Ovary (tissue), 9 donors: ENCODE results near the gene SEC24D. TPM values are rescaled to one million over a fixed set of nuclear protein-coding genes. Genes with fewer than 3 reads are reported as not detected.
"Not testable (repeated sequence)": the region's sequence is repeated elsewhere in the genome, so short reads cannot be mapped to it uniquely, and the experiment has no call there.

Experiments
- DNase-seq, 5 donors: peaks; one replicate each; pipeline ENCODE4 v3.0.0-alpha.2; 2019 to 2020
- H3K27ac ChIP-seq, 2 donors: fragments of 200-600 bp; one replicate each; pipeline versions ENCODE4 v1.5.1 to v1.8.0; 2019 to 2022
- H3K27me3 ChIP-seq: fragments of 200-600 bp; one replicate; pipeline ENCODE4 v1.8.0; 2022
- H3K36me3 ChIP-seq: fragments of 200-600 bp; sonication (generic); one replicate; pipeline ENCODE4 v1.5.1; 2019
- H3K4me1 ChIP-seq: one replicate; pipeline ENCODE4 v1.8.1; 2013; ENCODE audit warnings: mild to moderate bottlenecking, moderate library complexity; ENCODE audit not compliant: insufficient read depth
- H3K4me3 ChIP-seq: fragments of 200-600 bp; sonication (generic); one replicate; pipeline ENCODE4 v1.5.1; 2017
- H3K9me3 ChIP-seq, 2 donors: fragments of 200-600 bp in 1 of 2; sonication (generic) in 1 of 2; one replicate each; pipeline versions ENCODE4 v1.5.1 to v1.8.1; 2013 to 2019; ENCODE audit warnings: mild to moderate bottlenecking in 1 of 2, moderate library complexity in 1 of 2
- EP300 ChIP-seq: sonication (generic); formaldehyde crosslinking; IDR thresholded peaks from one replicate; pipeline ENCODE4 v1.6.1; 2017; ENCODE audit warnings: antibody characterized with exemption
- POLR2A ChIP-seq: fragments of 450-650 bp; IDR thresholded peaks from one replicate; pipeline ENCODE4 v1.6.1; 2017; ENCODE audit warnings: antibody characterized with exemption, mild to moderate bottlenecking, moderate library complexity
- WGBS, 3 donors: extraction: QIAGEN DNeasy Blood & Tissue Kit in 1 of 3; methylation state at CpG; one replicate each; pipeline versions ENCODE4 v1.1.5 to v1.1.7; 2013 to 2017; 5-methylcytosine and 5-hydroxymethylcytosine counted together
- intact Hi-C, 4 donors: fragments of 100-400 bp; cut with DNase I; formaldehyde crosslinking; loops; one replicate each; pipeline versions ENCODE4 v1.11.0 to v1.15.1; 2022 to 2023
- polyA plus RNA-seq, 2 donors: library from polyadenylated mRNA; stranded (reverse); fragments of 200-250 nt in 1 of 2; fragments of 350-450 nt in 1 of 2; fragmentation: Illumina TruSeq in 1 of 2; extraction: RNeasy Lipid Tissue Mini Kit (QIAGEN cat#74804) in 1 of 2; gene quantifications; one replicate each; pipeline ENCODE4 v1.2.3, GENCODE V29; 2013 to 2014
- total RNA-seq, 7 donors: library from RNA; depleted of rRNA in 2 of 7; stranded (reverse); fragments of >200 nt in 2 of 7; fragmentation: NEBNext Ultra II Directional in 3 of 7; extraction: Animal tissue kit (Norgen Biotek cat#: 25700) in 3 of 7; gene quantifications; one replicate each; pipeline versions ENCODE4 v1.1.0 to v1.2.4, GENCODE V29; 2016 to 2023
- TF ChIP-seq, protein P1 (sequence below), 3 donors: fragments of 450-650 bp in 2 of 3; fragments of 200-600 bp in 1 of 3; IDR thresholded peaks; one replicate each; pipeline versions ENCODE4 v1.5.1 to v1.8.0; 2016 to 2022; ENCODE audit warnings: antibody characterized with exemption in 3 of 3, mild to moderate bottlenecking in 1 of 3
- donor health status: DM: no; HTN: no; CAD: no; lungs with moderate emphysema.
- donor health status: DM: no; HTN: no; CAD: no.
- donor health status: Bipolar disorder and iron deficiency.
- donor health status: DM: yes; HTN: yes; CAD: no.
- donor health status: DM: no; HTN: no; CAD: no.
- donor health status: DM: yes; HTN: yes; CAD: no.

Gene SEC24D
- total and polyA plus RNA-seq, 9 donors: 15.4 to 53.0 (median 39.0) TPM

DNA sequence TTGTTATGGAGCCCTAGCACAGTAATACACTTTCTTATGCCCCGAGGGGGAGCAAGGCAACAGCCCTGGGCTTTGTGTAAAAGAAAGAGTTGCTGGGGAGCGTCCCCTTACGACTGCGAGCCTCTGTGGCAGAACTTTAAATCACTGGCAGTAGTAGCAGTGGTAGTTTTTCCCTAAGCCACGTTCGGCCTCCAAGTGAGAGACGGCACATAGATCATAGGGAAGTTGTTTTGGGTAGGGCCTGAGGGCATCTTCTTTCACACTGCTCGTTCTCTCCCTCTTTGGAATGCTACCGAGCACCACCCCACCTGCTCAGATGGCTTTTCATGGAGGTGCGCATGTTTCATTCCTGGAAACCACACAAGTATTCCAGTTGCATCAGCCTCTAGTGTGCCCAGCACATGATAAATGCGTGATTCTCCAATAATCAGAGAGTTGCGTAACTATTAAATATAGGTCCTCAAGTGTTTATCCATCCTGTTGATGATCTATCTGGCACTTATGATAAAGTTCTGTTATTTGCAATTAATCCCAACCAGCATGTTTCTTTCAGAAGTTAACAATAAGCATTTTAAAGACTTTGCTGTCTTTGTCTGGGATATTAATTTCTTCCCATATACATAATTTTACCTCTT lies 45.7 kb upstream of the SEC24D start:
- WGBS, 3 donors: 90% methylated on average over 12 of the region's 12 CpGs
- intact Hi-C loops: loop anchor here (10.0 kb wide), 3 partner anchors 47 to 137 kb away; partner anchors contain the start of gene SEC24D (in 1 of the 4)
- H3K4me1 ChIP-seq: no peaks in the 10 kb centered on the region
- H3K27me3 ChIP-seq: no peaks in the 10 kb centered on the region
- TF ChIP-seq, protein P1, sequence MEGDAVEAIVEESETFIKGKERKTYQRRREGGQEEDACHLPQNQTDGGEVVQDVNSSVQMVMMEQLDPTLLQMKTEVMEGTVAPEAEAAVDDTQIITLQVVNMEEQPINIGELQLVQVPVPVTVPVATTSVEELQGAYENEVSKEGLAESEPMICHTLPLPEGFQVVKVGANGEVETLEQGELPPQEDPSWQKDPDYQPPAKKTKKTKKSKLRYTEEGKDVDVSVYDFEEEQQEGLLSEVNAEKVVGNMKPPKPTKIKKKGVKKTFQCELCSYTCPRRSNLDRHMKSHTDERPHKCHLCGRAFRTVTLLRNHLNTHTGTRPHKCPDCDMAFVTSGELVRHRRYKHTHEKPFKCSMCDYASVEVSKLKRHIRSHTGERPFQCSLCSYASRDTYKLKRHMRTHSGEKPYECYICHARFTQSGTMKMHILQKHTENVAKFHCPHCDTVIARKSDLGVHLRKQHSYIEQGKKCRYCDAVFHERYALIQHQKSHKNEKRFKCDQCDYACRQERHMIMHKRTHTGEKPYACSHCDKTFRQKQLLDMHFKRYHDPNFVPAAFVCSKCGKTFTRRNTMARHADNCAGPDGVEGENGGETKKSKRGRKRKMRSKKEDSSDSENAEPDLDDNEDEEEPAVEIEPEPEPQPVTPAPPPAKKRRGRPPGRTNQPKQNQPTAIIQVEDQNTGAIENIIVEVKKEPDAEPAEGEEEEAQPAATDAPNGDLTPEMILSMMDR (IDR thresholded peaks at IDR 0.05): no peak
- TF ChIP-seq POLR2A (no peak), EP300 (no peak)
- no peak overlapping the region for H3K27ac ChIP-seq
- H3K9me3 ChIP-seq: no peaks in the 10 kb centered on the region
- no peaks in the 10 kb centered on the region for H3K36me3 ChIP-seq
- H3K4me3 ChIP-seq: no peak overlapping the region
- no peak for DNase-seq

DNA sequence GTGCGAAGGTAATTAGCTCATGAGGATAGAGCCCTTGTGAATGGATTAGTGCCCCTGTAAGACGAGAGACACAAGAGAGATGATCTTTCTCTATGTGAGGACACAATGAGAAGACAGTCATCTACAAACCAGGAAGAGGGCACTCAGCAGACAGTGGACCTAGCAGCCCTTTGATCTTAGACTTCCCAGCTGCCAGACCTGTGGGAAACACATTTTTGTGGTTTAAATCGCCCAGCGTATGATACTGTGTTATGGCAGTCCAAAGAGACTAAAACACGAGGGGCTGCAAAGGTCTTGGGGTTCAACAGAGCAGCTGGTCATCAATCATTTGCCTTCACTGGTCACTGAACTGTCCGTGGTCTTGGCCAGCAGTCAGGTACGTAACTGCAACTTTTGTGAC lies 43.5 kb upstream of the SEC24D start:
- Histone ChIP-seq H3K27ac (no peak overlapping the region), H3K4me1 (no peaks in the 10 kb centered on the region), H3K36me3 (no peaks in the 10 kb centered on the region), H3K4me3 (no peak overlapping the region), H3K9me3 (no peaks in the 10 kb centered on the region), H3K27me3 (no peaks in the 10 kb centered on the region)
- intact Hi-C loops: no loop called here
- TF ChIP-seq, protein P1 (IDR thresholded peaks at IDR 0.05): no peak
- TF ChIP-seq POLR2A (no peak), EP300 (no peak)
- WGBS, 3 donors: 83 to 88% (median 86%) methylated on average over 7 of the region's 7 CpGs
- DNase-seq: no peak

DNA sequence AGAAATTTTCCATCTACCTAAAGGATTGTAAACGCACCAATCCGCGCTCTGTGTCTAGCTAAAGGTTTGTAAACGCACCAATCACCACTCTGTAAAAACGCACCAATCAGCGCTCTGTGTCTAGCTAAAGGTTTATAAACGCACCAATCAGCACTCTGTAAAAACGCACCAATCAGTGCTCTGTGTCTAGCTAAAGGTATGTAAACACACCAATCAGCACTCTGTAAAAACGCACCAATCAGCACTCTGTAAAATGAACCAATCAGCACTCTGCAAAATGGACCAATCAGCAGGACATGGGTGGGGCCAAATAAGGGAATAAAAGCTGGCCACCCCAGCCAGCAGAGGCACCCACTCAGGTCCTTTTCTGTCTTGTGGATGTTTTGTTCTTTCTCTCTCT lies 42.6 kb upstream of the SEC24D start:
- DNase-seq, H3K4me3 ChIP-seq, H3K27me3 ChIP-seq, H3K36me3 ChIP-seq, H3K4me1 ChIP-seq, H3K27ac ChIP-seq, H3K9me3 ChIP-seq, intact Hi-C loops: not testable (repeated sequence)
- 97 to 98% (median 97%) methylated on average over 9 of the region's 9 CpGs for WGBS, 3 donors

DNA sequence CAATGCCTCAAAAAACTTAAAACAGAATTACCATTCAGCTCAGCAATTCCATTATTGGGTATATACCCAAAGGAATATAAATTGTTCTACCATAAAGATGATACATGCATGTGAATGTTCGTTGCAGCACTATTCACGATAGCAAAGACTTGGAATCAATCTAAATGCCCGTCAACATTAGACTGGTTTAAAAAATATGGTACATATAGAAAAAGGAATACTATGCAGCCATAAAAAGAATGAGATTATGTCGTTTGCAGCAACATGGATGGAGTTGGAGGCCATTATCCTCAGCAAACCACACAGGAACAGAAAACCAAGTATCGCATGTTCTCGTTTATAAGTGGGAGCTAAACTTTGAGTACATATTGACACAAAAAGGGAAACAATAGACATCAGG lies 41.9 kb upstream of the SEC24D start:
- TF ChIP-seq POLR2A (no peak), EP300 (no peak)
- TF ChIP-seq, protein P1 (IDR thresholded peaks at IDR 0.05): no peak

DNA sequence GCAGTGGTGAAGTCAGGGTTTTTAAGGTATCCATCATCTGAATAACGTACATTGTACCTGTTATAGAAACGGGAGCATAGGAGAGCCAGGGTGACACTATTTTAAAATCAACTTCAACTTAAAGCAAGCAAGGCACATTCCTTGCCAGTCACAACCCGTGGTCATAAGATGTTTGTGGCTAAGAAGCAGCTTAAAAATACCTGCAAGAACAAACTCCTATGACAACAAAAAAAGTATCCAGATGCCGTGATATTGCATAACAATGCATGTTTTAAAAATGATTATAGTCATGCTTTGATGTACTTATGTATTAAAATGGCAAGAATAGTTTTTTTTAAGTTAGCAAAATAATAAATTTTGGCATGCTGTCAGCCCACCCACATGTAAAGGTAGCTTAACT lies 36.3 kb upstream of the SEC24D start:
- Histone ChIP-seq H3K4me1 (peaks cover 2% of the 10 kb centered on the region), H3K27me3 (no peaks in the 10 kb centered on the region), H3K36me3 (no peaks in the 10 kb centered on the region), H3K9me3 (no peaks in the 10 kb centered on the region), H3K4me3 (no peak overlapping the region), H3K27ac (no peak overlapping the region)
- intact Hi-C loops: no loop called here
- 70 to 82% (median 79%) methylated on average over 4 of the region's 4 CpGs for WGBS, 3 donors
- TF ChIP-seq EP300 (no peak), POLR2A (no peak)
- TF ChIP-seq, protein P1 (IDR thresholded peaks at IDR 0.05): no peak
- no peak for DNase-seq

More for the DNA sequence above, 41.9 kb upstream of the SEC24D start:
- Histone ChIP-seq H3K36me3 (no peaks in the 10 kb centered on the region), H3K27ac (no peak overlapping the region), H3K4me1 (no peaks in the 10 kb centered on the region), H3K9me3 (no peaks in the 10 kb centered on the region), H3K4me3 (no peak overlapping the region), H3K27me3 (no peaks in the 10 kb centered on the region)
- no peak for DNase-seq
- WGBS, 3 donors: 92 to 96% (median 96%) methylated on average over 6 of the region's 6 CpGs
- intact Hi-C loops: no loop called here
